ENCODE measurements around the gene SOX11.

The SOX11 gene

DNA sequence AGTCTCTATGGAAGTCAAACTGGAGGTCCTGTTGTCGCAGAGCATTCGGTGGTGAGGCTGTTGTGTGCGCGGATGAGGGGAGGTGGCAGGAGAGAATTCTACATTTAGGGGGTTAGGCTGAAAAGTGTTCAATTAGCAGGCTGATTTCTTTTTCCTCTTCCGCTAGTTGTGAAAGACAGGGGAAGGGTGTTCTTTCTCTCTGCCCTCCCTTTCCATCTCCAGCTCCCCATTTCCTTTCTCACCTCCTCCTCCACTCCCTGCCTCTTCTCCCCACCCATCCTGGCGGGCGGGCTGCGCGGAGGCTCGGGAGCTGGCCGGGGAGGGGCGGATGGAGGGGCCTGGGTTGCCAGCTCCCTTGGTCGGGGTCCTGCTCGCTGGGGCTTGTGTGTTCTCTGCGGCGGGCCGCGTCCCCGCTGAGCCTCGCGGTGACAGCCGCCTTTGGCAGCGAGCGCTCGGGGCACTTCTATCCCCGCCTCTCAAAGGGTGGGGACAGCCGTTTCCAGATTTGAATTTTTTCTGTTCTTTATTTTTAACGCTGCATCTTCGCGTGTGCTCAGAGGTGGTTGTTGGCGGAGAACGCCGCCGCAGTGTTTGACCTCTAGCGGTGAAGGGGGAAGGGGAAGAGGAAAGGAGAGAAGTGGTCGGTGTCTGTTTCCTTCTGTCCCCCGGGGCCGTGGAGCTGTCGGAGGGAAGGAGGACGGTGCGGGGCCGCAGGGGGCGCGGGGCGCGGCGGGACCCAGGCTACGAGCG, 3.6 kb downstream of the SOX11 start:
- TF ChIP-seq, protein P1, sequence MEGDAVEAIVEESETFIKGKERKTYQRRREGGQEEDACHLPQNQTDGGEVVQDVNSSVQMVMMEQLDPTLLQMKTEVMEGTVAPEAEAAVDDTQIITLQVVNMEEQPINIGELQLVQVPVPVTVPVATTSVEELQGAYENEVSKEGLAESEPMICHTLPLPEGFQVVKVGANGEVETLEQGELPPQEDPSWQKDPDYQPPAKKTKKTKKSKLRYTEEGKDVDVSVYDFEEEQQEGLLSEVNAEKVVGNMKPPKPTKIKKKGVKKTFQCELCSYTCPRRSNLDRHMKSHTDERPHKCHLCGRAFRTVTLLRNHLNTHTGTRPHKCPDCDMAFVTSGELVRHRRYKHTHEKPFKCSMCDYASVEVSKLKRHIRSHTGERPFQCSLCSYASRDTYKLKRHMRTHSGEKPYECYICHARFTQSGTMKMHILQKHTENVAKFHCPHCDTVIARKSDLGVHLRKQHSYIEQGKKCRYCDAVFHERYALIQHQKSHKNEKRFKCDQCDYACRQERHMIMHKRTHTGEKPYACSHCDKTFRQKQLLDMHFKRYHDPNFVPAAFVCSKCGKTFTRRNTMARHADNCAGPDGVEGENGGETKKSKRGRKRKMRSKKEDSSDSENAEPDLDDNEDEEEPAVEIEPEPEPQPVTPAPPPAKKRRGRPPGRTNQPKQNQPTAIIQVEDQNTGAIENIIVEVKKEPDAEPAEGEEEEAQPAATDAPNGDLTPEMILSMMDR (IDR thresholded peaks at IDR 0.05; ENCODE audit: low read depth, low read length) = no peak
- DNase-seq (ENCODE audit: low read depth in 2 of 2) = peak in 1 of 2 donors; percentile 12
- peak overlapping the region in 1 of 2 donors; percentile 39 for H3K4me3 ChIP-seq (replicated peaks in 1 of 2; ENCODE audit: low read depth in 2 of 2, low read length in 2 of 2)

DNA sequence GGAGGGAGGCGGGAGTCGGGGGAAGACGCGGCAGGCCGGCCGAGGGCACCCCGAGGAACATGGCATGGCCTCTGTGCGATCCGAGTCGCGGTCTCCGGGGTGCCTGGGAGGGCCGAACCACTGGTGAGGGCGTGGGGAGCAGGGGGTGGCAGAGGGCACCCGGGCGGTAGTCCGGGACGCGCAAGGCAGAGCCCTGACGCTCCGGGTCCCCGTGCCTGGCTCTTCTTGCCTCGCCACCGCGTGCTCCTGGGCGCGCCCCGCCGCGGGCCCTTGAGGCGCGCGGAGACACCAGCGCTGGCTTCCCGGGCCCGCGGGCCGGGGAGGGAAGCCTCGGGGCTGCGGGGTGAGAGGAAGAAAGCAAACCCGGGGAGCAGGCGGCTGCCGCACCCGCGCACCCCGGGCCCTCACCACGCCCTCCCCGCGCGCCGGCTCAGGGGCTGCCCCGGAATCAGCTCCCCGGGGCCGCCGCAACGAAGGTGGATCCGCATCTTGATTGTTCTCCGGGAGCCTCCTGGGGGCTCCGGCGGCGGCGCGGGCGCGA, 4.3 kb downstream of the SOX11 start:
- DNase-seq (ENCODE audit: low read depth in 2 of 2) = no peak
- TF ChIP-seq, protein P1 (IDR thresholded peaks at IDR 0.05; ENCODE audit: low read depth, low read length) = no peak
- peak overlapping the region in 1 of 2 donors; percentile 39 for H3K4me3 ChIP-seq (replicated peaks in 1 of 2; ENCODE audit: low read depth in 2 of 2, low read length in 2 of 2)

DNA sequence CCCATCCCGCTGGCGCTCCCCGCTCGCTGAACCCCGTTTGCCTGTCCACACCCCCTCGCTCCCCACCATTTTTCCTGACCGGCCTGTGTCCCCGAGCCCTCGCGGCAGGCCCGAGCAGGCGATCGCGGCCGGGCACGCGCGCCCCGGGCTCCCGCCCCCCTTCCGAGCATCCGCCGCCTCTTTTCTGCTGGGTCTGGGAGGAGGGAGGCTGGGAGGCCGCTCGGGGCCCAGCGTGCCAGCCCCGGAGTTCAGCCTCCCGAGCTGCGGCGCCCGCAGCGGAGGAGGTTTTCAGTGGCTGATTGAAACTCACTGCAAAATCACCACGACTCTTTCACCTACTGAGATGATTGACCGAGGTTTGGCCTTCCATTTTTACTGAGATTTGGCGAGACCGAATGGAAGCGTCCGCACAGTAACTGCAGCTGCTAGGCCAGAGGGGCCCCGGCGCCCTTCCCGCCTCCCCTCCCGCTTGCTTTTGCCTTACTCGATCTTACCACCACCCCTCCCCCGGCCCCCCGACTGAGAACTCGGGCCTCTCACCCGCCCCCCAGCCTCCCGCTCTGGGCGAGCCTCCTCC, 4.8 kb downstream of the SOX11 start:
- TF ChIP-seq, protein P1 (IDR thresholded peaks at IDR 0.05; ENCODE audit: low read depth, low read length) = no peak
- DNase-seq (ENCODE audit: low read depth in 2 of 2) = peak in 1 of 2 donors; percentile 25
- H3K4me3 ChIP-seq (replicated peaks in 1 of 2; ENCODE audit: low read depth in 2 of 2, low read length in 2 of 2) = peak overlapping the region in 1 of 2 donors; percentile 23

DNA sequence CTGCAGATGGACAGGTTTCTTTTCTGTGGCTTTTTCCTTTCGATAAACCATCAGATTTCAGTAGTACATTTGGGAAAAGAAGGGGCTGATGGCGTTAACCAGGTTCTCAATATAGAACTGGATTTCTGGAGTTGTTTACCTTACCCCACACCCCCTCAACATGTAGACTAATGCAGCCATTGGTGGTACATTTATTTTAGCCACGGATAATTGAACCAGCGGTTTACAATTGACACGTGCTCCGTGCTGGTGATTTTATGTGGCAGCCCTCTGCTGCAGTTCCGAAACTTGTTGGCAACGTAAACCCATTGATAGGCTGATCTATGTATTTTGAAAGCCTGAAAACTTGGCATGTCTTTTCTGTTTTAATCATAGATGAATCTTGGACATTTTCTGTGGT, 5.4 kb downstream of the SOX11 start:
- no peak overlapping the region for H3K4me3 ChIP-seq (replicated peaks in 1 of 2; ENCODE audit: low read depth in 2 of 2, low read length in 2 of 2)
- TF ChIP-seq, protein P1 (IDR thresholded peaks at IDR 0.05; ENCODE audit: low read depth, low read length) = no peak
- DNase-seq (ENCODE audit: low read depth in 2 of 2) = no peak

DNA sequence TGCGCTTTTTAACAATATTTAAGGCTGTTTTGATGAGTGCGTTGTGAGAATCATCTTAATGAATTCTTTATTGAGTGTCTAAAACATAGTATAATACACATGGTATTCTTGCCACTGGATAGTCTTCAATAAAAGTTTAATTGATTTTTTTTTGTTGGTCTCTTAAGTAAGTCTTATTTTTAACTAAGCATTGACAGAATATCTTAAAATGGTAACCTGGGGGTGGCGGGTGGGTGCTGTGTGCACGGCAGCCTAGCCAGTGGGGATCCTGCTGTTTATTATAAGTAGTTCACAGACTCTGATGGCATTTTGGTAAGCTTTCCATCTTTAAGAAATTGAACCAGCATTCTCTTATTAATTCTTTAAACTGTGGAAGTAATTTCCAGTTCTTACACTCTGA, 6.0 kb downstream of the SOX11 start:
- TF ChIP-seq, protein P1 (IDR thresholded peaks at IDR 0.05; ENCODE audit: low read depth, low read length) = no peak
- no peak for DNase-seq (ENCODE audit: low read depth in 2 of 2)
- no peak overlapping the region for H3K4me3 ChIP-seq (replicated peaks in 1 of 2; ENCODE audit: low read depth in 2 of 2, low read length in 2 of 2)

DNA sequence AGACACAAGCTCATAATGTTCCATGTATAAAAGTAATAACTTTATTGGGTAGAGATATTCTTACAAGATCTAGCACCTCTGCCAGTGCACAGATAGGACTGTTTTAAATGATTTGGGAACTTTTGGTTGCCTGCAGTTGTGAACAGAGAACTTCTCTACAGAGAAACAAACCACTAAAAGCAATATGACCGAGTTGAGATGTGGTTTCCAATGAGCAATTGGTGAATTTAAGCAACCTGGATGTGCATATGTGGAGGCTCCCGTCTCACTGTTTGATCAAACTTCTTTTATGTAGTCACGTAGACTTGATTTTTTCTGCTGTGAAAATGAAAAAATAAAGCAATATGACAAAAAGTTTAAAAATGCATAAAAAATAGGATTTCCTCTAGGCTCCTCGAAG, 7.8 kb downstream of the SOX11 start:
- TF ChIP-seq, protein P1 (IDR thresholded peaks at IDR 0.05; ENCODE audit: low read depth, low read length) = no peak
- no peak for DNase-seq (ENCODE audit: low read depth in 2 of 2)
- no peak overlapping the region for H3K4me3 ChIP-seq (replicated peaks in 1 of 2; ENCODE audit: low read depth in 2 of 2, low read length in 2 of 2)

All from cardiac fibroblast (primary cell).